Nephron progenitor cell (in vitro differentiated cells): ENCODE results near the gene PYGB.

Experiments used
- DNase-seq: peaks from one replicate; pipeline ENCODE4 v3.0.0; 2021
- H3K27ac Mint-ChIP-seq: 2 replicates; pipeline ENCODE4 v1.8.0; 2021; ENCODE audit warnings: mild to moderate bottlenecking, moderate library complexity, mixed read lengths
- H3K27me3 Mint-ChIP-seq: 2 replicates; pipeline ENCODE4 v1.8.0; 2021; ENCODE audit warnings: mild to moderate bottlenecking, low read depth, mixed read lengths; ENCODE audit not compliant: poor library complexity
- H3K36me3 Mint-ChIP-seq: 2 replicates; pipeline ENCODE4 v1.8.0; 2021; ENCODE audit warnings: low read depth, mixed read lengths
- H3K4me1 Mint-ChIP-seq: 2 replicates; pipeline ENCODE4 v1.8.0; 2021; ENCODE audit warnings: mixed read lengths
- H3K4me3 Mint-ChIP-seq: 2 replicates; pipeline ENCODE4 v1.8.0; 2021; ENCODE audit warnings: mild to moderate bottlenecking, moderate library complexity, mixed read lengths
- H3K9me3 Mint-ChIP-seq: 2 replicates; pipeline ENCODE4 v1.8.0; 2021; ENCODE audit warnings: mild to moderate bottlenecking, moderate library complexity, mixed read lengths
- CTCF ChIP-seq: fragments of 200-600 bp; sonication (generic); IDR thresholded peaks from 2 replicates; pipeline ENCODE4 v1.5.0; 2021; ENCODE audit warnings: antibody characterized with exemption

The PYGB gene

DNA sequence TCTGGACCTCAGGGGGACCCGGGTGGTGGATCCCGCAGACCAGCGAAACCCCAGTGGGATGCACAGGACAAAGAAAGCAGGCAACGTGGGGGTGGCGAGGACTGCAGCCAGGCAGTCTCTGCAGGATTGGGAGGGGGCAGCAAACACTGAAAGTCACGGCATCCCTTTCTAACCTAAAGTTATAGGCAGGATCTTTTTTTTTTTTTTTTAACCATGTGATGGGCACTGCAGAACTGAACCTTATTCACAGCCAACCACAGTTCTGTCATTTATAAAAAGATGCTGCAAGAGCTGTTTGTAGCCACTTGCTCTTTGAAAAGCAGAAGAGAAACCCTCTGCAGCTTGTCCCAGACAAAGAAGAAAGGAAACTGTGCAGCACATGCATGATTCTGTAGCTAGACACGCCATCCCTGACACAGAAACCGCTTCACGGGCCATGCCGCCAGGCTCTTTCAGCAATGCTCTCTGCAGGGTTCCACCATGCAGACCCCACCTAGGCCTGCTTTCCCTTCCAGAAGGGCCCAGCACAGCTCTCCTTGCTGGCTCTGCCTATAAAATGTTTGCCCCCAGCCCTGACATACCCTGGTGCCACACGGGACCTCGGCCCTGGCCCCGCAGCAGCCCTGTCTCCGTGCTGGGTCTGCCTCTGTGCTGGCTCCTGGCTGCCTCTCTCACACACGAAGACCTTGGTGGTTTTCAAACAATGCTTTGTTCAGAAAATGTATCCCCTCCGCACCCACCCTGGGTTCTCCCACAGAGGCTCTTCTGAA, 70.8 kb downstream of the PYGB start:
- H3K9me3 Mint-ChIP-seq = no peaks in the 10 kb centered on the region
- TF ChIP-seq CTCF = no peak
- peaks cover 45% of the 10 kb centered on the region for H3K36me3 Mint-ChIP-seq
- H3K4me1 Mint-ChIP-seq = peaks cover 17% of the 10 kb centered on the region
- no peak for DNase-seq
- no peak overlapping the region for H3K27ac Mint-ChIP-seq
- no peaks in the 10 kb centered on the region for H3K27me3 Mint-ChIP-seq
- H3K4me3 Mint-ChIP-seq = no peak overlapping the region

- no peak for DNase-seq
- Mint-ChIP-seq H3K27ac (no peak overlapping the region), H3K4me3 (no peak overlapping the region), H3K36me3 (peaks cover 40% of the 10 kb centered on the region), H3K27me3 (no peaks in the 10 kb centered on the region), H3K4me1 (peaks cover 24% of the 10 kb centered on the region), H3K9me3 (no peaks in the 10 kb centered on the region)
- no peak for TF ChIP-seq CTCF
Observed at GRCh38 chr20:25319241-25320034, 71.6 kb downstream of the PYGB start.

DNA sequence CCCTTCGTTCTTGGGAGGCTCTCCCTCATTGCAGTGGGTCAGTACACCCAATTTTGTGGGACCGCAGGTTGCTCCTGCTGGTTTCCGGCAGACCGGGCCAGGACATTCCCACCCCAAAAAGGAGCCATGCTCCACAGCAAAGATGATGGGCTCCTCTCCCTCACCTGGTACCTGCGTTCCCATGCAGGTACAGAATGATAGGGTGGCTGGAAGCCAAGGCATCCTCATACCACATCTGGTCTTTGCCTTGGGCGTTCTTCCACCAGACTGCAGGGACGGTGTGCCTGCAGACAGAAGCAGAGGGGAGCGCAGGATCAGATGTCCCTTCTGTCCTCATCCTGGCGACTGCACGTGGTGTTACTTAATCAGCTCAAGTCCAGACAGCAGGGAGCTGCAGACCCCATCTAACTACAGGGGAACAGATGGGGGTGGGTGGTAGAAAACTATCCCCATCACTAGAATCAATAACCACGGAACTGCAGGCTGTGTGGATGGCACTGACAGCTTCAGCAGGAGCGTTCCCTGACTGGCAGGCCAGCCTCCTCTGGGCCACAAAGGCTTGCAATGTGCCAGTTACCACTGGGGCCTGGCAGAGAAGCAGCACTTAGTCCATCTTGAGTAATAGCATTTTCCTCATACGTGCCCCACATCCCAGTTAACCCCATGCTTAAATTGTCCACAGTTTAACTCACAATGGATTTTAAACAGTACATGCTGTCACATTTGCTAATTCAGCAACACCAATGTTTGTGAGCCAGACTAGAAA, 72.3 kb downstream of the PYGB start:
- no peak for DNase-seq
- Mint-ChIP-seq H3K27ac (no peak overlapping the region), H3K4me1 (peaks cover 31% of the 10 kb centered on the region), H3K9me3 (no peaks in the 10 kb centered on the region), H3K27me3 (no peaks in the 10 kb centered on the region), H3K36me3 (peaks cover 34% of the 10 kb centered on the region), H3K4me3 (no peak overlapping the region)
- TF ChIP-seq CTCF = no peak

DNA sequence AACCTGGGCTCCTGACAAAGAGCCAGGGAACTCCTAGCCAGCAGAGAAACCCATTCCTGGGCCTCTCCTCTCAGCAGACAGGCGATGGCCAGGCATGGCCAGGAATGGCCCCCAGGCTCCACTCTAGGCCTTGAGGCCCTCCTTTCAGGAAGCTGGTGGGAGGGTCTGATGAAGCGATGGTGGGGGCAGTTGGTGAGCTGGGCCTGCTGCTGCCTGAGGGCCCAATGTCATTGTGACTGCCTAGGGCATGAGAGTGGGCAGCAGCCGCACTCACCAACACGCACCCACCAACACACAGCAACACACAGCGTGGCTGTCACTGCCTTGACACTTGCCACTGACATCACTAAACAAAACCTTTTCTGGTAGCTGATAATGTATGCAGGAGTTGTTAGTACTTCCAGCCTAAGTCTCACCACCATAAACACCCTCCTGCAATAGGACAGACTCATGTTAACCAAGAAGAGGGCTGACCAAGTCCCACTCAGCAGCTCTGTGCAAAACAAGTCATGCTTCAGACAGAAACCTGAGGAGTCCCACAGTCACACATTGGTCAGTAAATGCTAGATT, 73.5 kb downstream of the PYGB start:
- Mint-ChIP-seq H3K36me3 (peaks cover 31% of the 10 kb centered on the region), H3K27me3 (no peaks in the 10 kb centered on the region), H3K9me3 (no peaks in the 10 kb centered on the region), H3K4me3 (no peak overlapping the region), H3K4me1 (peaks cover 38% of the 10 kb centered on the region), H3K27ac (peak overlapping the region; percentile 84)
- DNase-seq = no peak
- TF ChIP-seq CTCF = no peak

DNA sequence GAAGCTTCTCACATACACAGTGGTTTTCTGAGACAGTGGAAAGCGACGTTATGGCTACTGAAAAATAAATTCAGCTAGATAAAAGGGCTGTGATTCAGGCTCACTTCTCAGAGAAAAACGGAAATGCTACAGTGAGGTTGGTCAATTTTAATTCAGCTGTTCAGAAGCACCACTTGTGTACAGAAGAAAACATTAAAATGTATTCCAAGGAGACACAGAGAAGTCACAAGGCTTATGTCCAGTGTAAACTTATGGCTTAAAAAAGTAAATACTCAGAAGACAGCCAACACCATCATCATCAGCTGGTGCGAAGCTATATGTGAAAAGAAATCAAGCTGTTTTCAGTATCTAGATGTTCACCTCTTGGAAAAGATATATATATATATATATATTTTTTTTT, 74.1 kb downstream of the PYGB start:
- peaks cover 45% of the 10 kb centered on the region for H3K4me1 Mint-ChIP-seq
- H3K9me3 Mint-ChIP-seq = no peaks in the 10 kb centered on the region
- H3K27ac Mint-ChIP-seq = no peak overlapping the region
- DNase-seq = no peak
- no peak for TF ChIP-seq CTCF
- no peaks in the 10 kb centered on the region for H3K27me3 Mint-ChIP-seq
- H3K4me3 Mint-ChIP-seq = no peak overlapping the region
- H3K36me3 Mint-ChIP-seq = peaks cover 31% of the 10 kb centered on the region
